Skeletal muscle tissue (tissue), 4 donors: Measurements from ENCODE around the gene OR52A5. TPM values are rescaled to one million over a fixed set of nuclear protein-coding genes. Genes with fewer than 3 reads are reported as not detected.
"Not testable (repeated sequence)": the region's sequence is repeated elsewhere in the genome, so short reads cannot be mapped to it uniquely, and the experiment has no call there.

Experiments
- H3K27ac ChIP-seq: one replicate; pipeline ENCODE4 v1.7.0; 2013; ENCODE audit warnings: mild to moderate bottlenecking, low read depth, low read length, inconsistent platforms
- H3K27me3 ChIP-seq, 3 donors: one replicate each; pipeline ENCODE4 v1.7.0; 2013; ENCODE audit warnings: low read length in 3 of 3; ENCODE audit not compliant: control insufficient read depth in 3 of 3, insufficient read depth in 3 of 3
- H3K36me3 ChIP-seq, 3 donors: one replicate each; pipeline ENCODE4 v1.7.0; 2013; ENCODE audit warnings: low read length in 3 of 3; ENCODE audit not compliant: control insufficient read depth in 3 of 3, insufficient read depth in 3 of 3
- H3K4me1 ChIP-seq, 3 donors: one replicate each; pipeline ENCODE4 v1.7.0; 2013; ENCODE audit warnings: low read length in 3 of 3, mild to moderate bottlenecking in 3 of 3; ENCODE audit not compliant: control insufficient read depth in 3 of 3, insufficient read depth in 3 of 3
- H3K4me3 ChIP-seq, 3 donors: one replicate each; pipeline ENCODE4 v1.7.0; 2013; ENCODE audit warnings: low read length in 3 of 3
- H3K9ac ChIP-seq, 3 donors: one replicate each; pipeline ENCODE4 v1.7.0; 2013; ENCODE audit warnings: low read length in 3 of 3, mild to moderate bottlenecking in 3 of 3, moderate library complexity in 2 of 3, low read depth in 1 of 3
- H3K9me3 ChIP-seq, 3 donors: one replicate each; pipeline ENCODE4 v1.7.0; 2013; ENCODE audit warnings: low read length in 3 of 3; ENCODE audit not compliant: control insufficient read depth in 3 of 3
- total RNA-seq: library from RNA; depleted of rRNA; stranded (reverse); fragments of >200 nt; gene quantifications from one replicate; pipeline ENCODE4 v1.2.3, GENCODE V29; 2014
- donor health status: Osteomylitis.

The OR52A5 gene
- total RNA-seq, 1 donor from 2014 or later = not detected

DNA sequence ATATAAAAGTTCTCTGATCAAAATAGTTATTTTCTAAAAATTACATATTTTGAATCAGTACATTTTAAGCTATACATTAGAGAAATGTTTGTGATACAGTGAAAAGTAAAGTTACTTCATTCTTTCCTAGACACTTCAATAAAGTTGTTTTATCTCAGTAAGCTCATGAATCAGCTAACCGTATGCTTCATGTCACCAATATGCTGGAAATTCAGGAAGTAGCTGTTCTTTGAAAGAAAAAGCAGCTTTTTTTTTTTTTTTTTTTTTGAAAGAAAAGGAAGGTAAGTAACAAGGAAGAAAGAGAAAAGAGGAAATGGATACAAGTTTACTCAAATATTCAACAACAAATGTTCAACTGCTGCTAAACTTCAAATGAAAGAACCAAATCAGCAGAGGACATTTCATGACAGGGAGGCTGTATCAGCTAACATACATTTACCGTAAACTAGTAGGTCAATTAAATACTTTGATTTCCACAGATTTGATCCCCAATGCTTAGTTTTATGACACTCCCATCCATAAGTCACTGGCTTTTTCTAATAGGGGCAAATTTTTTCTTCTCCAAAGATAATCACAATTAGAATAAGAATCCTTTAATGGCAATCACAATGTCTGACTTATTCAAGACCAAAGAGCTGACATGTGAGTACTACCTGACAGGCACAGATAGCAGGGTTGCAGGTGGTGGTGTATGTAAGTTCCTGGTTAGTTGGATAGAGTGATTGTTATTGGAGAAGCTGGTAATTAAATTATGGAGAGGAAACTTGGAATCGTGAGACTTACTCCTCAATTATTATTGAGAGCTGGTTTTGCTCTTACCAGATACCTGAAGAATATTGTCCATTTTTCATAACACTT, 15.6 kb upstream of the OR52A5 start:
- Histone ChIP-seq H3K27me3 (no peaks in the 10 kb centered on the region), H3K4me1 (no peaks in the 10 kb centered on the region), H3K4me3 (no peak overlapping the region), H3K36me3 (no peaks in the 10 kb centered on the region), H3K9ac (no peak overlapping the region), H3K9me3 (no peaks in the 10 kb centered on the region), H3K27ac (no peak overlapping the region)

DNA sequence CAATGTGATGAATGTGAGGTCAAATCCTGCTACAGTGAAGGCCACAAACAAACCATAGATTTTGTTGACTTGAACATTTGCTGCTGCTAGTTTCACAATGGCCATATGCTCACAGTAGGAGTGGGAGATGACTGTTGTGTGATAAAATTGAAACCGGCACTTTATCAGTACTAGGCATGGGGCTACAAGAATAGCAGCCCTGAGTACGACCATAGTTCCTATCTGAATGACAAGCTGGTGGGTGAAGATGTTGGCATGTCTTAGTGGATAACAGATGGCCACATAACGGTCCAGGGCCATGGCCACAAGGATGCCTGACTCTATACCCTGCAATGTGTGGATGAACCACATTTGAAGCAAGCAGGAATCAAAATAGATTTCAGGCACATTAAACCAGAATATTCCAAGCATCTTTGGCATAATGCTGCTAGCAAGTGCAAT, 13.6 kb upstream of the OR52A5 start:
- H3K9me3 ChIP-seq = no peaks in the 10 kb centered on the region
- no peaks in the 10 kb centered on the region for H3K36me3 ChIP-seq
- no peak overlapping the region for H3K27ac ChIP-seq
- H3K27me3 ChIP-seq = no peaks in the 10 kb centered on the region
- no peaks in the 10 kb centered on the region for H3K4me1 ChIP-seq
- no peak overlapping the region for H3K9ac ChIP-seq
- no peak overlapping the region for H3K4me3 ChIP-seq

DNA sequence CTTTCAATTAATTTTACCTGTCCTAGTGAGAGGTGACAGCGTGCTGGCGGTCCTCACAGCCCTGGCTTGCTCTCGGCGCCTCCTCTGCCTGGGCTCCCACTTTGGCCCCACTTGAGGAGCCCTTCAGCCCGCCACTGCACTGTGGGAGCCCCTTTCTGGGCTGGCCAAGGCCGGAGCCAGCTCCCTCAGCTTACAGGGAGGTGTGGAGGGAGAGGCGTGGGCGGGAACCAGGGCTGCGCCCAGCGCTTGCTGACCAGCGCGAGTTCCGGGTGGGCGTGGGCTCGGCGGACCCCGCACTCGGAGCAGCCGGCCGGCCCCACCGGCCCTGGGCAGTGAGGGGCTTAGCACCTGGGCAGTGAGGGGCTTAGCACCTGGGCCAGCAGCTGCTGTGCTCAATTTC, 6.0 kb upstream of the OR52A5 start:
- H3K4me1 ChIP-seq, H3K27ac ChIP-seq, H3K4me3 ChIP-seq: not testable (repeated sequence)

DNA sequence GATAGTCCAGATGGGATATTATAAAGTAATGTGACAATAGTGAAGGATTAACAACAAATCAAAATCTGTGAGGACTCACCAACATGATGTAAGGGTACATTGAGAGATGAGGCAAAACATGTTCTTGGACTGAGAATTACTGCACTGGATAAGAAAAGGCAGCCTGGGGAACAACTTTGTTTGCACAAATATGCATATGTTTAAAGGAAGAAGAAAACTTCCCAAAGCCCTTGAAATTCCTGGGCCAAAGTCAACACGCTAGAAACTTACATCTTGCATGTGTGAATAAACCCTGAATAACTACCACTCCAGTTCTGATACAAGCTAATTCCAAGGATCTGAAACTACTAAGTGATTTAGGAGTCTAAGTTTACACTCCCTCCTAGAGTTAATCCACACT, 1.1 kb downstream of the OR52A5 start:
- no peaks in the 10 kb centered on the region for H3K4me1 ChIP-seq
- H3K4me3 ChIP-seq = no peak overlapping the region
- no peaks in the 10 kb centered on the region for H3K9me3 ChIP-seq
- no peaks in the 10 kb centered on the region for H3K36me3 ChIP-seq
- no peaks in the 10 kb centered on the region for H3K27me3 ChIP-seq
- H3K9ac ChIP-seq = no peak overlapping the region
- no peak overlapping the region for H3K27ac ChIP-seq

More for the DNA sequence above, 6.0 kb upstream of the OR52A5 start:
- not testable (repeated sequence) for H3K27me3 ChIP-seq, H3K9ac ChIP-seq, H3K9me3 ChIP-seq, H3K36me3 ChIP-seq

DNA sequence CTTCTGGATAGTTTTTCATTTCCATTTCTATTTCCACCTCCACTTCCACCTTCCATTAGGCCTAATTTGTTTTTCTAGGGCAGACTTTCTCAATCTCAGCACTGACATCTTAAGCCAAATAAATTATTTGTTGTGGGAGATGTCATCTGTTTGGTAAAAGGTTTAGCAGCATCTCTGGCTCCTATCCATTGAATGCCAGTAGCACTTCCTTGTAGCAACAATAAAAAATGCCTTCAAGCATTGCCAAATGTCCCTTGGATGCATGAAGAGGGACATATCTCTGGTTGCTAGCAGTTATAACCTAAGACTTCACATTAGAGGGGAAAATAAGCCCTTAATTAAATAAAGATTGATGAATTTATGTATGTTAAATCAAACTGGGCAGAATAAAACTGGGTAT, 1.9 kb downstream of the OR52A5 start:
- Histone ChIP-seq H3K36me3 (no peaks in the 10 kb centered on the region), H3K4me1 (no peaks in the 10 kb centered on the region), H3K27me3 (no peaks in the 10 kb centered on the region), H3K9me3 (no peaks in the 10 kb centered on the region), H3K27ac (no peak overlapping the region), H3K9ac (no peak overlapping the region), H3K4me3 (no peak overlapping the region)

DNA sequence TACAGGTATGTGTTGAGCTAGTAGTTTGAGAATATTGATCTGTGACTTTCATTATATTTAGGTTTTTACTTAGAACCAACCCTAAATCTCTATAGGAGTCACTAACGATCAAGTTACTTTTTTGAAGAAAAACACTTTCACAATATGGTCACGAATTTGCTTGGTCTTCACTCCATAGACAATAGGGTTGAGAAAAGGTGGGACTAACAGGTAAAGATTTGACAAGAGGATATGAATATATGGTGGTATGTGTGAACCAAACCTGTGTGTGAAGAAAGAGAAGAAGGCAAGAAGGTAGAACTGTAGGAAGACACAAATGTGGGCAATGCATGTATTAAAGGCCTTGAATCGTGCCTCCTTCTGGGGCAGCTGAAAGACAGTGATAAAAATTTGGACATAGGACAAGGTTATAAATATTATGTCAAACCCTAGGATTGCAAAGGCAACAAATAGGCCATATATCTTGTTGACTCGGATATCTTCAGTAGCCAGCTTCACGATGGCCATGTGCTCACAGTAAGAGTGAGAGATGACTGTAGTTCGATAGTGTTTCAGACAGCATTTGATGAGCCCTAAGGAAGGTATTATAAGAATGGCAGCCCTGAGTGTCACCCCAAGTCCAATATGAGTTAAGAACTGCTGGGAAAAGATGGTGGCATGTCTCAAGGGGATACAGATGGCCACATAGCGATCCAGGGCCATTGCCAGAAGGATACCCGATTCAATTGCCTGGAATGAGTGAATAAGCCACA, 6.4 kb downstream of the OR52A5 start:
- H3K9ac ChIP-seq = no peak overlapping the region
- H3K36me3 ChIP-seq = no peaks in the 10 kb centered on the region
- no peaks in the 10 kb centered on the region for H3K9me3 ChIP-seq
- H3K4me3 ChIP-seq = no peak overlapping the region
- H3K27me3 ChIP-seq = no peaks in the 10 kb centered on the region
- H3K27ac ChIP-seq = no peak overlapping the region
- H3K4me1 ChIP-seq = no peaks in the 10 kb centered on the region

DNA sequence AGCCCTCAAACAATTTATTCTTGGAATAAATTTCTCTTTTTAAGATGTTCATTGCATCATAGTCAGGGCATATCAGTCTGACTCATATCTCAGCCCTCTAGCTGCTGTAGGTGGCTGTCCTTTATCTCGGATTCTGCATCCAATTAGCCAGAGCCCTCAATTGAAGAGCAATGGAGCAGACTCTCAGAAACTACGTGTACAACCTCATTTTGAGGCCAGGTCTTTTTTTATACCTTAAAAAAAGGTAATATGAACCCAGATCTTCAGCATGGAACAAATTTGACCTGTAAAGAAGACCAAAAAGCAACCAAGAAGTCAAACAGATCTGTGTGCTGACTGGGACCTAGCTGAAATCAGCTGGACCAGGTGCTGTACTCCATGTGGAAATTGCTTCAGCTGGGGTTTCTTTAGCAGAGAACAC, 8.7 kb downstream of the OR52A5 start:
- no peaks in the 10 kb centered on the region for H3K4me1 ChIP-seq
- H3K9ac ChIP-seq = no peak overlapping the region
- no peaks in the 10 kb centered on the region for H3K9me3 ChIP-seq
- no peak overlapping the region for H3K4me3 ChIP-seq
- no peak overlapping the region for H3K27ac ChIP-seq
- H3K27me3 ChIP-seq = no peaks in the 10 kb centered on the region
- H3K36me3 ChIP-seq = no peaks in the 10 kb centered on the region

DNA sequence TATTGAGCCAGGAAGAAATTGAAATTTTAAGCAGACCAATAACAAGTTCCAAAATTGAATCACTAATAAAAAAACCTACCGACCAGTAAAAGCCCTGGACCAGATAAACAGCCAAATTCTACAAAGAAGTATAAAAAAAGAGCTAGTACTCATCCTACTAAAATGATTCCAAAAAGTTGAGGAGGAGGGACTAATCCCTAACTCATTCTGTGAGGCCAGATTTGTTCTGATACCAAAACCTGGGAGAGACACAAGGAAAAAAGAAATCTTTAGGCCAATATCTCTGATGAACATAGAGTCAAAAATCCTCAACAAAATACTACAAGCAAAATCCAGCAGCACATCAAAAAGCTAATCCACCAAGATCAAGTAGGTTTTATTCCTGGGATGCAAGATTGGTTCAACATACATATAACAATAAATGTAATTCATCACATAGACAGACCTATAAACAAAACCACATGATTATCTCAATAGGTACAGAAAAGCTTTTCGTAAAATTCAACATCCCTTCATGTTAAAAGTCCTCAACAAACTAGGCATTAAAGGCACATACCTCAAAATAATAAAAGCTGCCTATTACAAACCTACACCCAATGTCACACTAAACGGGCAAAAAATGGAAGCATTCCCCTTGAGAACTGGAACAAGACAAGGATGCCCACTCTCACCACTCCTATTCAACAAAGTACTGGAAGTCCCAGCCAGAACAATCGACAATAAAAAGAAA, 13.1 kb downstream of the OR52A5 start:
- no peak overlapping the region for H3K9ac ChIP-seq
- H3K27ac ChIP-seq = no peak overlapping the region
- no peaks in the 10 kb centered on the region for H3K4me1 ChIP-seq
- no peaks in the 10 kb centered on the region for H3K9me3 ChIP-seq
- no peaks in the 10 kb centered on the region for H3K36me3 ChIP-seq
- H3K27me3 ChIP-seq = no peaks in the 10 kb centered on the region
- H3K4me3 ChIP-seq = no peak overlapping the region

DNA sequence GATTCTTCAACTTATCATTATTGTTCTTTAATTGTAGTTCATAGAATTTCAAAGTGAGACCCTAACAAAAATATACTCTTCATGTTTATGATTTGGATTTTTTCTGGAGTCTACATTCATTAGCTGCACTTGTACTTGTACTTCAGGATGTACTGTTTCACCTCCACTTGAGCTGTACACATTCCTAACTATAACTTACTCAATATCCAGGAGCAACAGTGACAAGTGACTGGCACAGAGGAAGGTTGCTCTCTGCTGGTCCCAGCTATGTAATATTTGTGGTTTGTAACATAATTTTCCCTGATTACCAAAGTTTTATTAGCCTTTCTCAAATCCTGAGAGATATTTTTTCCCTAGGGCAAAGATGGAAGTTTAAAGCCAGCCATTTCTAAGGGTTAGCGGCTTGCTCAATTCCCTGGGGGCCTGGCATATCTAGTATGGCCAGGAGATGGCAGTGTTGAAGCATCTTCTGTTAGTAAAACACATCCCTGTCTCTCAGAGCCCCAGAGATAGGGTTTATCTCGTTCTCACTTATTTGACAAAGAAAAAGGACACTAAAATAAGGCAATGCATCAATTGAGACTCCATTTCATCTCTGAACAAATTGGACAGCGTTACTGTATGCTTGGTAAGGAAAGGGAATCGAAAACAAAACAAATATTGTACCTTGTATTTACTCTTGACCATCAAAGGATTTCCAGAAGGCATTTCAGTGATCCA, 14.2 kb downstream of the OR52A5 start:
- no peaks in the 10 kb centered on the region for H3K4me1 ChIP-seq
- no peak overlapping the region for H3K4me3 ChIP-seq
- no peak overlapping the region for H3K27ac ChIP-seq
- no peaks in the 10 kb centered on the region for H3K36me3 ChIP-seq
- H3K9ac ChIP-seq = no peak overlapping the region
- H3K9me3 ChIP-seq = no peaks in the 10 kb centered on the region
- no peaks in the 10 kb centered on the region for H3K27me3 ChIP-seq
